Panc1 (cell line): ENCODE measurements around the gene MPZL3.

Experiments used
- POLR2AphosphoS5 ChIP-seq: IDR thresholded peaks from 2 replicates; pipeline ENCODE4 v1.6.1; 2012; ENCODE audit warnings: mild to moderate bottlenecking, low read depth, low read length, moderate library complexity
- SIN3A ChIP-seq: IDR thresholded peaks from 2 replicates; pipeline ENCODE4 v1.6.1; 2012; ENCODE audit warnings: low read depth, mild to moderate bottlenecking, low read length, moderate library complexity, borderline replicate concordance; ENCODE audit not compliant: insufficient read depth
- TCF7L2 ChIP-seq: IDR thresholded peaks from 2 replicates; pipeline ENCODE4 v1.6.1; 2011; ENCODE audit warnings: mild to moderate bottlenecking, low read depth, low read length, inconsistent platforms
- TF ChIP-seq, protein P1 (sequence below): fragments of 450-650 bp; IDR thresholded peaks from 2 replicates; pipeline ENCODE4 v1.5.1; 2017; ENCODE audit warnings: mild to moderate bottlenecking

DNA sequence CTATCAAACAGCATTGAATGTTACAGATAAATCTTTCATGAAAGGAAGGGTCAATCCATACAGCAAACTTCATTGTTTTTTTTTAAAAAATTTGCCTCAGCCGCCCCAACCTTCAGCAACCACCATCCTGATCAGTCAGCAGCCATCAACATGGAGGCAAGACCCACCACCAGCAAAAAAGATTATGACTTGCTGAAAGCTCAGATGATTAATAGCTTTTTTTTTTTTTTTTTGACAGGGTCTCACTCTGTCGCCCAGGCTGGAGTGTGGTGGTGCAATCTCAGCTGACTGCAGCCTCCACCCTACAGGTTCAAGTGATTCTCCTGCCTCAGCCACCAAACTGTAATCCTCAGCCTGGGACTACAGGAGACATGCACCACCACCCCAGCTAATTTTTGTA, 34.4 kb upstream of the MPZL3 start:
- TF ChIP-seq POLR2AphosphoS5 (no peak), SIN3A (no peak), TCF7L2 (no peak)
- TF ChIP-seq, protein P1, sequence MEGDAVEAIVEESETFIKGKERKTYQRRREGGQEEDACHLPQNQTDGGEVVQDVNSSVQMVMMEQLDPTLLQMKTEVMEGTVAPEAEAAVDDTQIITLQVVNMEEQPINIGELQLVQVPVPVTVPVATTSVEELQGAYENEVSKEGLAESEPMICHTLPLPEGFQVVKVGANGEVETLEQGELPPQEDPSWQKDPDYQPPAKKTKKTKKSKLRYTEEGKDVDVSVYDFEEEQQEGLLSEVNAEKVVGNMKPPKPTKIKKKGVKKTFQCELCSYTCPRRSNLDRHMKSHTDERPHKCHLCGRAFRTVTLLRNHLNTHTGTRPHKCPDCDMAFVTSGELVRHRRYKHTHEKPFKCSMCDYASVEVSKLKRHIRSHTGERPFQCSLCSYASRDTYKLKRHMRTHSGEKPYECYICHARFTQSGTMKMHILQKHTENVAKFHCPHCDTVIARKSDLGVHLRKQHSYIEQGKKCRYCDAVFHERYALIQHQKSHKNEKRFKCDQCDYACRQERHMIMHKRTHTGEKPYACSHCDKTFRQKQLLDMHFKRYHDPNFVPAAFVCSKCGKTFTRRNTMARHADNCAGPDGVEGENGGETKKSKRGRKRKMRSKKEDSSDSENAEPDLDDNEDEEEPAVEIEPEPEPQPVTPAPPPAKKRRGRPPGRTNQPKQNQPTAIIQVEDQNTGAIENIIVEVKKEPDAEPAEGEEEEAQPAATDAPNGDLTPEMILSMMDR, result no peak
